Gastrocnemius medialis (tissue), 4 donors: Measurements from ENCODE around the gene PUM1.

ENCODE experiments used
- CTCF ChIP-seq, 5 experiments: fragments of 450-650 bp in 3 of 5; fragments of 200-600 bp in 2 of 5; sonication (generic) in 2 of 5; IDR thresholded peaks in 4 of 5; conservative IDR thresholded peaks in 1 of 5; 1 replicate in 4 of 5; 2 replicates in 1 of 5; pipeline ENCODE4 v1.5.1; 2016 to 2019; ENCODE audit warnings: antibody characterized with exemption in 5 of 5, mild to moderate bottlenecking in 3 of 5, moderate library complexity in 3 of 5
- POLR2A ChIP-seq, 2 donors: fragments of 450-650 bp; IDR thresholded peaks; one replicate each; pipeline ENCODE4 v1.6.1; 2017; ENCODE audit warnings: antibody characterized with exemption in 2 of 2, mild to moderate bottlenecking in 2 of 2, moderate library complexity in 2 of 2

GRCh38 chr1:30887485-30888315, 177.8 kb downstream of the PUM1 start:
- no peak for TF ChIP-seq CTCF (IDR thresholded peaks at IDR 0.05 in 4 of 5, conservative IDR thresholded peaks at IDR 0.05 in 1 of 5)
- no peak for TF ChIP-seq POLR2A (IDR thresholded peaks at IDR 0.05)
